Body of pancreas (tissue), 4 donors: ENCODE data around the gene RAD51C.

Experiments
- POLR2A ChIP-seq, 3 donors: fragments of 450-650 bp; IDR thresholded peaks; one replicate each; pipeline ENCODE4 v1.6.1; 2016; ENCODE audit warnings: antibody characterized with exemption in 3 of 3, mild to moderate bottlenecking in 2 of 3
- TF ChIP-seq, protein P1 (sequence below), 7 experiments: fragments of 450-650 bp in 4 of 7; fragments of 200-600 bp in 3 of 7; sonication (generic) in 3 of 7; IDR thresholded peaks; one replicate each; pipeline ENCODE4 v1.5.1; 2016 to 2019; ENCODE audit warnings: antibody characterized with exemption in 7 of 7

DNA sequence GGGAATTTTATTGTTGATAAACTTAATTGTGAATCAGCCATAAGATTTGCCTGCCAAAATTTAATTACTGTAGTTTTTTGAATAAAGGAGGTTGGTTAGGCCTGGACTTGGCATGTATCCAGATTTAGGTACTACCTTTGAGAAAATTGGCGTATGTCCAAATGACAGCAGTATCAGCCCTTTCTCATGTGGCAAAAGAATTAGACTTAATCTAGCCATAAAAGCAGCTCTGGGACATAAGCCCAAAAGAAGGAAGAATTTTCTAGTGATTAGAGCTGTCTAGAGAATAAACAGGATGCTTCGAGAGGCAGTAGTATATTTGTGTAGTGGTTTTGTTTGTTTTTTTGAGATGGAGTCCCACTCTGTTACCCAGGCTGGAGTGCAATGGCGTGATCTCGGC is 91.0 kb downstream of the RAD51C start:
- TF ChIP-seq, protein P1, sequence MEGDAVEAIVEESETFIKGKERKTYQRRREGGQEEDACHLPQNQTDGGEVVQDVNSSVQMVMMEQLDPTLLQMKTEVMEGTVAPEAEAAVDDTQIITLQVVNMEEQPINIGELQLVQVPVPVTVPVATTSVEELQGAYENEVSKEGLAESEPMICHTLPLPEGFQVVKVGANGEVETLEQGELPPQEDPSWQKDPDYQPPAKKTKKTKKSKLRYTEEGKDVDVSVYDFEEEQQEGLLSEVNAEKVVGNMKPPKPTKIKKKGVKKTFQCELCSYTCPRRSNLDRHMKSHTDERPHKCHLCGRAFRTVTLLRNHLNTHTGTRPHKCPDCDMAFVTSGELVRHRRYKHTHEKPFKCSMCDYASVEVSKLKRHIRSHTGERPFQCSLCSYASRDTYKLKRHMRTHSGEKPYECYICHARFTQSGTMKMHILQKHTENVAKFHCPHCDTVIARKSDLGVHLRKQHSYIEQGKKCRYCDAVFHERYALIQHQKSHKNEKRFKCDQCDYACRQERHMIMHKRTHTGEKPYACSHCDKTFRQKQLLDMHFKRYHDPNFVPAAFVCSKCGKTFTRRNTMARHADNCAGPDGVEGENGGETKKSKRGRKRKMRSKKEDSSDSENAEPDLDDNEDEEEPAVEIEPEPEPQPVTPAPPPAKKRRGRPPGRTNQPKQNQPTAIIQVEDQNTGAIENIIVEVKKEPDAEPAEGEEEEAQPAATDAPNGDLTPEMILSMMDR (IDR thresholded peaks at IDR 0.05), result no peak
- TF ChIP-seq POLR2A (IDR thresholded peaks at IDR 0.05), result no peak
